OCI-LY1 (cell line): ENCODE results near the gene UBAC1.

ENCODE experiments used
- EZH2 ChIP-seq: fragments of 200-600 bp; sonication (generic), shearing (Covaris generic); IDR thresholded peaks from 2 replicates; pipeline ENCODE4 v1.8.0; 2017; ENCODE audit warnings: borderline replicate concordance, mixed run types, mild to moderate bottlenecking, antibody characterized with exemption, low read length, moderate library complexity, mixed read lengths
- TF ChIP-seq, protein P1 (sequence below): fragments of 200-600 bp; sonication (generic), shearing (Covaris generic); IDR thresholded peaks from 2 replicates; pipeline ENCODE4 v1.5.1; 2017; ENCODE audit warnings: mild to moderate bottlenecking, antibody characterized with exemption, low read length, moderate library complexity, mixed read lengths

DNA sequence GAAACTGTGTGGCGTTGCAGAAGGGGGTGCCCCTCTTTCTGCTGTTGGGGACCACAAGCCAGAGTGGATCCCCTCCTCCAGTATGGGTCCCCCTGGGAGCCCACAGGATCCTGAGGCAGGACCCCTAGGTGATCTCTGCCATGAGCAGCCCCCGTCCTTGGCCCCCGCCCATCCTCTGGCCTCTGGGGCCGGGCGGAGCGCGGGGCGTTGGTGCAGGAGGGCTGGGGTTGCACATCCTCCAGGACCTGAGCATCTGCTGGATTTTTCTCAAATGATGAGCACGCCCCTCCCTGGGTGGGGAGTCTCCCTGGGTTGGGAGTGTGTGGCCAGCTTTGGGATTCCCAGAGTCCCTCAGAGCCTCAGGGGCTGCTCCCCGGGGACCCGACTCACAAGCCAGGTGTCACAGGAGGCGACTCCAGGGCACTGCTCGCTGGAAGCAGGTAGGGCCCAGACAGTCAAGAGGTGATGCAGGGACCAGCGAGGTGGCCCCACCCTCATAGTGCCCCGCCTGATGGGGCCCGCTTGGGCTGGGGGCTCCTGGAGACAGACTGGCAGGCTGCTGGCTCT lies 26.7 kb upstream of the UBAC1 start:
- TF ChIP-seq, protein P1, sequence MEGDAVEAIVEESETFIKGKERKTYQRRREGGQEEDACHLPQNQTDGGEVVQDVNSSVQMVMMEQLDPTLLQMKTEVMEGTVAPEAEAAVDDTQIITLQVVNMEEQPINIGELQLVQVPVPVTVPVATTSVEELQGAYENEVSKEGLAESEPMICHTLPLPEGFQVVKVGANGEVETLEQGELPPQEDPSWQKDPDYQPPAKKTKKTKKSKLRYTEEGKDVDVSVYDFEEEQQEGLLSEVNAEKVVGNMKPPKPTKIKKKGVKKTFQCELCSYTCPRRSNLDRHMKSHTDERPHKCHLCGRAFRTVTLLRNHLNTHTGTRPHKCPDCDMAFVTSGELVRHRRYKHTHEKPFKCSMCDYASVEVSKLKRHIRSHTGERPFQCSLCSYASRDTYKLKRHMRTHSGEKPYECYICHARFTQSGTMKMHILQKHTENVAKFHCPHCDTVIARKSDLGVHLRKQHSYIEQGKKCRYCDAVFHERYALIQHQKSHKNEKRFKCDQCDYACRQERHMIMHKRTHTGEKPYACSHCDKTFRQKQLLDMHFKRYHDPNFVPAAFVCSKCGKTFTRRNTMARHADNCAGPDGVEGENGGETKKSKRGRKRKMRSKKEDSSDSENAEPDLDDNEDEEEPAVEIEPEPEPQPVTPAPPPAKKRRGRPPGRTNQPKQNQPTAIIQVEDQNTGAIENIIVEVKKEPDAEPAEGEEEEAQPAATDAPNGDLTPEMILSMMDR, result no peak
- TF ChIP-seq EZH2, result no peak
